ENCODE measurements around the gene SERPINI2.
"Not testable (repeated sequence)": the region's sequence is repeated elsewhere in the genome, so short reads cannot be mapped to it uniquely, and the experiment has no call there.

SERPINI2 gene

GRCh38 chr3:167445491-167445890, 28.4 kb downstream of the SERPINI2 start:
- no peak for DNase-seq

GRCh38 chr3:167441256-167441655, 32.6 kb downstream of the SERPINI2 start:
- DNase-seq = no peak

- no peak for DNase-seq
These were observed 36.3 kb downstream of the SERPINI2 start for GRCh38 chr3:167437428-167438139.

- not testable (repeated sequence) for DNase-seq
These were observed 46.9 kb downstream of the SERPINI2 start for GRCh38 chr3:167426962-167427361.

GRCh38 chr3:167422396-167422795, 51.4 kb downstream of the SERPINI2 start:
- not testable (repeated sequence) for DNase-seq

- DNase-seq = no peak
These were observed 64.2 kb downstream of the SERPINI2 start for GRCh38 chr3:167409611-167410010.

- DNase-seq = no peak
These were observed 66.9 kb downstream of the SERPINI2 start for GRCh38 chr3:167406876-167407492.

GRCh38 chr3:167397826-167398225, 76.0 kb downstream of the SERPINI2 start:
- no peak for DNase-seq

GRCh38 chr3:167396075-167396474, 77.8 kb downstream of the SERPINI2 start:
- no peak for DNase-seq

GRCh38 chr3:167394003-167394402, 79.8 kb downstream of the SERPINI2 start:
- no peak for DNase-seq

Measured in CD4-positive, alpha-beta T cell treated with Interleukin-15 for 1 hour (primary cell).